ENCODE data around the gene BPIFB1. TPM values are rescaled to one million over a fixed set of nuclear protein-coding genes. Genes with fewer than 3 reads are reported as not detected.

Gene BPIFB1
- total RNA-seq, 1 experiment from 2014 or later: 9.2 TPM

DNA sequence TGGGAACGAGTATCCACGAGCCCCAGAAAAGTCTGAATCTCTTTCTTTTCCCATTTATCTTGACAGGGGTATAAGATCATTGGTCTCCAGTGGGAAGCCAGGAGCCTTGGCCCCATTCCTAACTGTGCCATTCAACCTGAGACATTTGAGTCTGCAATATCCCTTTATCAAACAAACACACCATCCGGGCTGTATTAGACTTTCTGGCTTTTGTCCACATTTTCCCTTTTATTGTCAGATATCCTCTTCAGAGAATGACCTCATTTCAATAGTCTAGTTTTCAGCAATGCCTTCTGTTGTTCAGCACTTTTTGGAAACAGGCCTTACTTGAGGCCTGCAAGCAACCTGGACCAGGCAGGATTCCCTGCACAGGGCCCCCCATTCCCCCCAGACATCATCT, 31.5 kb upstream of the BPIFB1 start:
- no peaks in the 10 kb centered on the region for H3K4me1 Mint-ChIP-seq (ENCODE audit: low read depth, unreplicated experiment)
- no peak for DNase-seq
- H3K36me3 Mint-ChIP-seq (ENCODE audit: insufficient read depth, unreplicated experiment): no peaks in the 10 kb centered on the region
- H3K27ac Mint-ChIP-seq (ENCODE audit: unreplicated experiment): no peak overlapping the region
- TF ChIP-seq, protein P1, sequence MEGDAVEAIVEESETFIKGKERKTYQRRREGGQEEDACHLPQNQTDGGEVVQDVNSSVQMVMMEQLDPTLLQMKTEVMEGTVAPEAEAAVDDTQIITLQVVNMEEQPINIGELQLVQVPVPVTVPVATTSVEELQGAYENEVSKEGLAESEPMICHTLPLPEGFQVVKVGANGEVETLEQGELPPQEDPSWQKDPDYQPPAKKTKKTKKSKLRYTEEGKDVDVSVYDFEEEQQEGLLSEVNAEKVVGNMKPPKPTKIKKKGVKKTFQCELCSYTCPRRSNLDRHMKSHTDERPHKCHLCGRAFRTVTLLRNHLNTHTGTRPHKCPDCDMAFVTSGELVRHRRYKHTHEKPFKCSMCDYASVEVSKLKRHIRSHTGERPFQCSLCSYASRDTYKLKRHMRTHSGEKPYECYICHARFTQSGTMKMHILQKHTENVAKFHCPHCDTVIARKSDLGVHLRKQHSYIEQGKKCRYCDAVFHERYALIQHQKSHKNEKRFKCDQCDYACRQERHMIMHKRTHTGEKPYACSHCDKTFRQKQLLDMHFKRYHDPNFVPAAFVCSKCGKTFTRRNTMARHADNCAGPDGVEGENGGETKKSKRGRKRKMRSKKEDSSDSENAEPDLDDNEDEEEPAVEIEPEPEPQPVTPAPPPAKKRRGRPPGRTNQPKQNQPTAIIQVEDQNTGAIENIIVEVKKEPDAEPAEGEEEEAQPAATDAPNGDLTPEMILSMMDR (IDR thresholded peaks at IDR 0.05; ENCODE audit: unreplicated experiment): no peak
- intact Hi-C loops (cut with micrococcal nuclease; ENCODE audit: unreplicated experiment): no loop called here
- no TSS peak for BruUV-seq (replicated peaks)
- peaks cover 3% of the 10 kb centered on the region for H3K9me3 Mint-ChIP-seq (ENCODE audit: low read depth, unreplicated experiment)
- CTCF ChIA-PET: interaction anchor here (1.1 kb wide), 1 partner anchor 8 kb away, joined by 3 read pairs; no protein-coding TSS in a partner anchor
- H3K27me3 Mint-ChIP-seq (ENCODE audit: unreplicated experiment): peaks cover 21% of the 10 kb centered on the region
- no peak overlapping the region for H3K4me3 Mint-ChIP-seq (ENCODE audit: low read depth, unreplicated experiment)

DNA sequence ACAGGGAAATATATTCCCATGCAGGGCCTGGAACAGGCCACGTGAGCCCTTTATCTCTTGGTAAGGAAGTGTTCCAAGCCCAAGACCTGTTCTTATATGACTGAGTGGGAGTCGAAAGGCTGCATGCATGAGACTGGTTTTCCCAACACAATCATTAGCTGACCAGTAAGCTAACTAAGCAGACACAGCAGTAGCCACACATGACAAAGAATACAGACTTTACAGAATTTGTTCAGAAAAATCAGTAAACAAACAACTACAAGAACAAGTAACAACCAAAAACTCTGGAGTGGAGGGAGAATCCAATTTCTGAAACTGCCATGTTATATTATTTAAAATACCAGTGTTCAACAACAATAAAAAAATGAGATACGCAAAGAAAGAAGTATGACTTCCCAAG, 30.6 kb upstream of the BPIFB1 start:
- Mint-ChIP-seq H3K27me3 (ENCODE audit: unreplicated experiment) (peaks cover 26% of the 10 kb centered on the region), H3K27ac (ENCODE audit: unreplicated experiment) (no peak overlapping the region), H3K4me1 (ENCODE audit: low read depth, unreplicated experiment) (no peaks in the 10 kb centered on the region), H3K9me3 (ENCODE audit: low read depth, unreplicated experiment) (peaks cover 3% of the 10 kb centered on the region), H3K36me3 (ENCODE audit: insufficient read depth, unreplicated experiment) (no peaks in the 10 kb centered on the region), H3K4me3 (ENCODE audit: low read depth, unreplicated experiment) (no peak overlapping the region)
- CTCF ChIA-PET: interaction anchor here (0.6 to 0.7 kb wide), 3 partner anchors 23 to 1189 kb away, joined by 4 to 5 read pairs (median 4); partner anchors contain the start of gene SNTA1
- TF ChIP-seq, protein P1 (IDR thresholded peaks at IDR 0.05; ENCODE audit: unreplicated experiment): no peak
- intact Hi-C loops (cut with micrococcal nuclease; ENCODE audit: unreplicated experiment): no loop called here
- no TSS peak for BruUV-seq (replicated peaks)
- no peak for DNase-seq

DNA sequence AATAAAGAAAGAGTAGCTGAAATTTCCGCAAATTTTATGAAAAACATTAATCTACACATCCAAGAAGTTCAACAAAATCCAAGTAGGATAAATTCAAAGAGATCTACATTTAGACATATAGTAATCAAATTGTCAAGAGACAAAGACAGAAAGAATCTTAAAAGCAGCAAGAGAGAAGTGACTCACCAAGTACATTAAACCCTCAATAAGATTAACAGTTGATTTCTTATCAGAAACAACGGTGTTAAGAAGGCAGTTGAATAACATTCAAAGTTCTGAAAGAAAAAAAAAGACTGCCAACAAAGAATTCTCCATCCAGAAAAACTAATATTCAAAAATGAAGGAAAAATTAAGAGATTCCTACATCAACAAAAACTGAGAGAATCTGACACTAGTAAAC, 28.0 kb upstream of the BPIFB1 start:
- intact Hi-C loops (cut with micrococcal nuclease; ENCODE audit: unreplicated experiment): no loop called here
- Mint-ChIP-seq H3K36me3 (ENCODE audit: insufficient read depth, unreplicated experiment) (no peaks in the 10 kb centered on the region), H3K9me3 (ENCODE audit: low read depth, unreplicated experiment) (peaks cover 3% of the 10 kb centered on the region), H3K27me3 (ENCODE audit: unreplicated experiment) (peaks cover 12% of the 10 kb centered on the region), H3K4me3 (ENCODE audit: low read depth, unreplicated experiment) (no peak overlapping the region), H3K27ac (ENCODE audit: unreplicated experiment) (no peak overlapping the region), H3K4me1 (ENCODE audit: low read depth, unreplicated experiment) (no peaks in the 10 kb centered on the region)
- DNase-seq: no peak
- TF ChIP-seq, protein P1 (IDR thresholded peaks at IDR 0.05; ENCODE audit: unreplicated experiment): no peak
- CTCF ChIA-PET: no interaction called here
- BruUV-seq (replicated peaks): no TSS peak

DNA sequence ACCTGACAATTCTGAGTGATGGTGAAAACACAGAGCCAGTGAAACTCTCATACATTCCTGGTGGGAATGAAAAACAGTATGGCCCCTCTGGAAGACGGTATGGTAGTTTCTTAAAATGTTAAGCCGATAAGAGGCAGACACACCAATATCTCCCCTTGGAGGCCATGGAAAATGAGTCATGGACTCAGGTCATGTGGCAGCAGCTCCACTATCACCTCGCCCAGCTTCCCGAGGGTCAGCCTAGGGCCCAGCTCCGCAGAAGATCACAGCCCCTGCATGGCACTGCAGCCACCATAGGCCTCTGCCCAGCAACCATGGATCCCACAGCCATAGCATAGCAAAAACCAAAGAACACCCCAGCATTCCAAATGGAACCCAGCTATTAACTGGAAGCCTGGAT, 25.8 kb upstream of the BPIFB1 start:
- Mint-ChIP-seq H3K36me3 (ENCODE audit: insufficient read depth, unreplicated experiment) (peaks cover 4% of the 10 kb centered on the region), H3K9me3 (ENCODE audit: low read depth, unreplicated experiment) (peaks cover 7% of the 10 kb centered on the region), H3K27ac (ENCODE audit: unreplicated experiment) (no peak overlapping the region), H3K4me3 (ENCODE audit: low read depth, unreplicated experiment) (no peak overlapping the region), H3K4me1 (ENCODE audit: low read depth, unreplicated experiment) (peaks cover 5% of the 10 kb centered on the region), H3K27me3 (ENCODE audit: unreplicated experiment) (peaks cover 12% of the 10 kb centered on the region)
- DNase-seq: no peak
- TF ChIP-seq, protein P1 (IDR thresholded peaks at IDR 0.05; ENCODE audit: unreplicated experiment): no peak
- BruUV-seq (replicated peaks): no TSS peak
- intact Hi-C loops (cut with micrococcal nuclease; ENCODE audit: unreplicated experiment): no loop called here
- CTCF ChIA-PET: interaction anchor here (1.1 to 1.4 kb wide), 2 partner anchors 10 to 43 kb away, joined by 3 read pairs; no protein-coding TSS in a partner anchor

Data from Calu3 (cell line).